ENCODE data around the gene C17orf67. TPM values are rescaled to one million over a fixed set of nuclear protein-coding genes. Genes with fewer than 3 reads are reported as not detected.

C17orf67 gene, protein sequence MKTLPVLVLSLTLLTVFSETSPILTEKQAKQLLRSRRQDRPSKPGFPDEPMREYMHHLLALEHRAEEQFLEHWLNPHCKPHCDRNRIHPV
- polyA plus RNA-seq (ENCODE audit: insufficient read length in 3 of 3): 1 to 10 TPM; 1.1 to 1.3 (median 1.2) TPM

DNA sequence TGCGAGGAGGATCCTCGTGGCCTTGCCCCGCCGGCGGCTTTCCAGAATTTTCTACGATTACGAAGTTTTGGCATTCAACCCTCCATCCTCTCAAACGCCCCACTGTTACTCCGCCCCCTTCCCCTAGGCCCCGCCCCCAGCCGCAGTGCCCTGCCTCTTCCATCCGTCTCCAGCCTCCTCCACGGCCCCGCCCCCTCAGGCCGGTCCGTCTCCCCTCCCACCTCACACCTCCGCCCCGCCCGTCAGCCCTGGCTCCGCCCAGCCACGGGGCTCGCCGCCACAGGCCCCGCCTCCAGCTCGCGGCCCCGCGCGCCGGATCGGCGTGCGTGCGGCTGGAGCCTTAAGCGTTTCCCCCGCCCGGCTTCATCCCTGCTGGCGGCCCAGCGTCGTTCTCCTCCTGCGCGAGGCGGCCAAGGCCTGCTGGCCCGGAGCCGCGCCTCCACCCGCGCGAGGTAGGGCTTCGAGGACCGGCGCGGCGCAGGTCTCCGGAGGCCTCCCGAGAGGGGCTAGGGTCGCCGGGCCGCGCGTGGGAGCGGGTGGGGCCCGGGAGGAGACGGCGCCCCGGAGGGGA lies at the start of gene C17orf67, which contains the start of gene DGKE:
Gene C17orf67 (minus strand): TSS at position 112 of the 571 bp plus-strand sequence. CDS start 18,110 bp downstream, outside the sequence.
Gene DGKE (plus strand): TSS at position 343 of the 571 bp plus-strand sequence. CDS start 645 bp downstream, outside the sequence.
- peak; percentile 74 to 87 (median 84) for DNase-seq (ENCODE audit: low read depth in 3 of 3, low spot score in 2 of 3)

DNA sequence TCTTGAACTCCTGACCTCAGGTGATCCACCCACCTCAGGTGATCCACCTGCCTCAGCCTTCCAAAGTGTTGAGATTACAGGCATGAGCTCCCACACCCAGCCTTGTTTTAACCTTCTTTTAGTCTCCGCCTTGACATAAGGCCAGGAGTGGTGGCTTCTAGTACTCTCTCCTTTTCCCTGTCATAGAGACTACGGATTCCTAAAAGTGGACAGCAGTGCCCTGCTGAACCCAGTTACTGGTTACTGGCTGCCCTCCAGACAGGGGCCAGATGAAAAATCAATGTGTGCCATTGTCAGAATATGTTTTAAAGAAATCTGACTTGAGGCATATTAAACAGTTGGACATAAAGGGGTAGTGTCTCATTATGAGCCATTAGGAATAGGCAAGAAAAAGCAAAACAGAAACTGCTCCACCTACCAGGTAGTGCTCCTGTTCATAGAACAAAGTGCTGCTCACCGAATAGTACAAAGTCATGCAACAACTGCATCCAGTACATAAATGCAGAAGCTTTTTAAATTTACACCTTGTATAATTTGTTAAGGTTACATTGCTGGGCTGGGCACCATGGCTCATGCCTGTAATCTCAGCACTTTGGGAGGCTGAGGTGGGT lies 48.1 kb upstream of the C17orf67 start:
- no peak for DNase-seq (ENCODE audit: low read depth in 3 of 3, low spot score in 2 of 3)

DNA sequence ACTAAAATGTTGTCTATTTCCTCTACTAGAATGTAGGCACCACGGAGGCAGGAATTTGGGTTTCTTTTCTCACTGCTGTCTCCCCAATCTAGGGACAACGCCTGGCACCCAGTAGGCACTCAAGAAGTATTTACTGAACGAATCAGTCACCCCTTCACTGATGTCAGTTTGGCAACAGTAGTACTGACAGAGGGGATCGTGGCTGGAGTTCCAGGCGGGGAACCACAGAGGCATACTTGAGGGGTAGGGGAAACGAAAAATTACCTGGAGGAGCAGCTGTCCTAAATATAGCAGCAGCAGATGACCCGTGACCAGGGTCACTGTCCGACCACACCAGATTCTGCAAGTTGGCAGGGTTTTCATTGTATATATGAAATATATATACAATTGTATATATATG lies 46.9 kb upstream of the C17orf67 start:
- no peak for DNase-seq (ENCODE audit: low read depth in 3 of 3, low spot score in 2 of 3)

DNA sequence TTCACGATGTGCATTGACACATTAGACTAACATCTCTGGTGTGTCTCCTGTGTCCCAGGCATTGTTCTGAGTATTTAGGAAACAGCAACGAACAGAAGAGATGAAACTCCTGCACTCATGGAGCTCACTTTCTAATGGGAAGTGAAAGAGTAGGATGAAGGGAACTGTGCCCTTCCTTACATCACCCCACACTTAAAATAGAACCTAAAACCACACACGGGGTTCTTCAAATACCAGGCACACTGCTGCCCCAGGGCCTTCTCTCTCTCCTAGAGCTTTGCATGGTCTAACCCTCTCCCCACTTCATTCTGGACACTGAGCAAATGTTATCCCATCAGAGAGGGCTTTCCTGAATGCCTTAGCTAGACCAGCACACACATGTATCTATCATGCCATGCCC lies 46.4 kb upstream of the C17orf67 start:
- DNase-seq (ENCODE audit: low read depth in 3 of 3, low spot score in 2 of 3): no peak

DNA sequence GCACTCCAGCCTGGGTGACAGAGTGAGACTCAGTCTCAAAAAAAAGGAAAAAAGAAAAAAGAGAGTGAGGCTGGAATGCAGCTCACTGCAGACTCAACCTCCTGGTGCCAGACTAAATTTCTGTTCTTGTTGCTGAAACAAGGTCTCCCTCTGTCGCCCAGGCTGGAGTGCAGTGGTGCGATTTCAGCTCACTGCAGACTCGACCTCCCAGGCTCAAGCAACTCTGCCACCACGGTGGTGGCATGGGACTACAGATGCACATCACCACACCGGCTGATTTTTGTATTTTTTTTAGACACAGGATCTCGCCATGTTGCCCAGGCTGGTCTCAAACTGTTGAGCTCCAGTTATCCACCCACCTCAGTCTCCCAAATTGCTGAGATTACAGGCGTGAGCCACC lies 45.6 kb upstream of the C17orf67 start:
- DNase-seq (ENCODE audit: low read depth in 3 of 3, low spot score in 2 of 3): no peak

DNA sequence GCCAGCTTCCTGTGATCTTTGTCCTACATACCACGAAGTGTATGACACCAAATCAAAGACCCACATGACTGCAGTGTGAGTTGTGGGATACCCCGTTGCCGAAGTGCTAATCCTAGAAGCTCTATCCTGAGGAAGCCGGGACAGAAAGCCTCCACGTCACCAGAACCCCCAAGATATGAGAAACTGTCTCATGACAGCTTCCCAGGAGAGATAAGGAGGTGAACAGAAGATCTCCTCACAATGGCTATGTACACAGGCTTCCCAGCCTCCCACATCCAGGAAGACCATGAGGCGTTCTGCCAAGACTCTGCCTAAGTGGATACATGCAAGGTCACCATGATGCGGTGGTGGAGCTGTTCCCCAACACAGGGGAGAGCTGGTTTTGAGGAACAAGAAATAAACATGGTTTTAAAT lies 43.1 kb upstream of the C17orf67 start:
- no peak for DNase-seq (ENCODE audit: low read depth in 3 of 3, low spot score in 2 of 3)

DNA sequence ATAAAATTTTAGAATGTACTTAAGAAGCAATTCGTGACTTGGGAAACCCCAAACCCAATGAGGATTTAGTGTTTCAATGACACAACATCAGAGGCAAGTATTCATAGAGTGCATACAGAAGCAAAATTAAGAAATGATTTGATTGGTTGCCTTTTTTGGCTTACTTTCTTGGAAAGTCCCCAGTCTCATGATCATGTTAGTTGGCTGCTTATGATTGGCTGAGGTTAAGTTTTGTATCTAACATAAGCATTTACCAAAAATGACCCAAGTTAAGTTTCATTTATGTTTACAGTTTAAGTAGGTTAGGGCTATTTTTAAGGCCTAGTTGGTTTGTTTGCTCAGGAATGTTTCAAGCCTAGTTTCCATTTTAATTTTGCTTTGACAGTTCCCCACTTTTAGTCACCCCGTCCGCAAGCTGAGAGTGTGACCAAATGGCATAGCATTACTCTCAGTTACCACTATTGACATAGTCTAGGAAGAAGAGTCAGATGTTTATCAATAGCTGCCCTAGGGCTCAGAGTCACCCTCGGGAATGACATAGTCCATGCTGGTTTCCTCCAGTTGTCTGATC lies 36.4 kb upstream of the C17orf67 start:
- no peak for DNase-seq (ENCODE audit: low read depth in 3 of 3, low spot score in 2 of 3)

DNA sequence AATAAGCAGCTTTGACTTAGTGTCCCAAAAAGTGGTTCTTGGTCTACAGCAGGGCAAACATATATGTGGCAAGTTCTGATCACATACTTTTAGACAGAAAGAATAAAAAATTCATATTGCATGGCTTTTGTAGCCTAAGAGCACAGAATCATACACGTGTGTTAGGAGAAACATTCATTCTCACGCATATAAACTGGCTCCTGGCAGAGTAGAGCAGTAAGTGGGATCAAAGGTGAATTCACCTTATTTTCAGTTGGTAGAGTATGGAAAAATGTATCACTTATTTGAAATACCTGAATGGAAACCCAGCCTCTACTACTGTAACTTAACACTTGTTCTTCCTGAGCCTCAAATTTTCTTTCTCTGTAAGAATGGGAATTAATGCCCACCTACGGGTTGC lies 35.0 kb upstream of the C17orf67 start:
- DNase-seq (ENCODE audit: low read depth in 3 of 3, low spot score in 2 of 3): no peak

DNA sequence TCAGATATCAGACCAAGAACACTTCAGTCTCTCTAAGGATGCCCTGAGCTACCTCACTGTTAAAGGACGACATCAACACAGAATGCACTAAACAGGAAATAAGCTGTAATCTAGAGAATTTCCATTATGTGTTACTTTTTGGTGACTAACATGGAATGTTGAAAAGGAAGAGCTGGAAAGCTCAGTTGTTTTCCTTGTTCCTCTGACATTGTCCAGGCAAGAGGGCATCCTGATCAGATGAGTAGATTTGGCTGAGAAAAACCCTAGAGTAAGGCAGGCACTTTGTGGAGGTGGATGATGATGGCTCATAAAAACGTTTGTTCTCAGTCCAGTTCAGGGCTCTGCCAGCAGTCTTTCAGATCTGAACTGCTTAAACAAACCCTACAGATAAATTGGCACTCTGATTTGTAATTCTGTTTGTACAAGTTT lies 34.2 kb upstream of the C17orf67 start:
- DNase-seq (ENCODE audit: low read depth in 3 of 3, low spot score in 2 of 3): no peak

DNA sequence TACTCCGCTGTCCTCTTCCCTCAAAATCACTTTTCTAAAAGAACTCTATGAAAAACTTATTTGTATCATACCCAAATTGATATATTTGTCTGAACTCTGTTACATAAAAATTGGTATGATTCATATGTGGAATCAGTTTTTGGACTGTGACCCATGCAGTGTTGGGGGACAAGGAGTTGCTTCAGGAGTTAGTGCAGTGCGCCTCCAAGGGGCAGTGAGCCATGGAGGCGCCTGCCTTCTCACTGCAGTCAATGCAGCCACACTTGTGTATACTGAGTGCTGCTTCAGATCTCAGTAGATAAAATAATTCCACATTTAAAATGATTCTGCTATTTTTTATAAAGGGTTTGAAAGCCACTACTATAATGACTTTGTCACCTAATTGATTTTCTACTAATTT lies 32.8 kb upstream of the C17orf67 start:
- no peak for DNase-seq (ENCODE audit: low read depth in 3 of 3, low spot score in 2 of 3)

DNA sequence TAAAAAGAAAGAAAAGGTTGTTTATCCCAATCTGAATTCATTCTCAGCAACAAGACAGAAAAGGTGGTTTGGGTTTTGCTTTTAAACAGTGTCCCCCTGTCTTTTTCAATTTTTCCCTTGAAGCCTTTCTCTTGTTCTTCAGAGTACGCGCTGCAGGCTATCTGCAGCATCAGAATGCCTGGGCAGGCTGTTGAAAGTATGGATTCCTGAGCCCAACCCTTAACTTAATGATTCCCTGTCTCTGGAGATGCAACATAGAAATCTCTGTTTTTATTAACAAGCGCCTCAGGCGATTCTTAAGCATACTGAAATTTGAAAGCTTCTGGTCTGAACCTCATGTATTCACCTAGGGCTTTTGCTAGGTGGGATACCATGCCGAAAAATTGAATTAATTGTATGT lies 32.4 kb upstream of the C17orf67 start:
- no peak for DNase-seq (ENCODE audit: low read depth in 3 of 3, low spot score in 2 of 3)

DNA sequence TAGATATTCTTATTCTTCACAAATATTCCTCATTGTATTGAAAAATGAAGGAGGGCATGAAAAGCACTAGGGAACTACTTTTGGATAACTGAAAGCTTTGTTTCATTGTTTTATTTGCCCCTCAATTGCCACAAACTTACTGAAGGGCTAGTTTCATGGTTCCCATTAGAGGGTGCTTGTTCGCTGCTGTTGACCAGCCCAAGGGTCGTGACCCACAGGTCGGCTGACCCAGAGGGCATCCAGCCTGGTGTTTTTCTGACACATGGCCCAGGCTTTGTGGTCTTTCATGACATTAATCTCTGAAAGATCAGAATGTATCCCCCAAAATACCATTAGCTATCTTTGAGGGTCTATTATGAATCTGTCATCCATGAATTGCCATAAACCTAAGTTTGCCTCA lies 30.3 kb upstream of the C17orf67 start:
- DNase-seq (ENCODE audit: low read depth in 3 of 3, low spot score in 2 of 3): no peak

DNA sequence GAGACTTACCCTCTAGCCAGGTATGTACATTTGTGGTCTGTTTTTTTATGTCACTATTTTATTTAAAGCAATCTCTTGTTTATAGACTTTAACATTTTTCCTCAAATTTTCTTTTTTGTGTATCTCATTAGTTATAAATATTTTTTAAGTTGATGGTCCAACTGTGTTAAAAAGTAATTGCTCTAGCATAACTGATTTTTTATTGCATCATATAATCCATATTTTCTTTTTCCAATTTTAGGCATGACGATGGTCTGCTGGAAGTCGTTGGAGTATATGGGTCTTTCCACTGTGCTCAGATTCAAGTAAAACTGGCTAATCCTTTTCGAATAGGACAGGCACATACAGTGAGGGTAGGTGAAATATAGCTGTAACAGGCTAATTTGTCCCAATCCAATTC lies 28.2 kb upstream of the C17orf67 start:
- no peak for DNase-seq (ENCODE audit: low read depth in 3 of 3, low spot score in 2 of 3)

DNA sequence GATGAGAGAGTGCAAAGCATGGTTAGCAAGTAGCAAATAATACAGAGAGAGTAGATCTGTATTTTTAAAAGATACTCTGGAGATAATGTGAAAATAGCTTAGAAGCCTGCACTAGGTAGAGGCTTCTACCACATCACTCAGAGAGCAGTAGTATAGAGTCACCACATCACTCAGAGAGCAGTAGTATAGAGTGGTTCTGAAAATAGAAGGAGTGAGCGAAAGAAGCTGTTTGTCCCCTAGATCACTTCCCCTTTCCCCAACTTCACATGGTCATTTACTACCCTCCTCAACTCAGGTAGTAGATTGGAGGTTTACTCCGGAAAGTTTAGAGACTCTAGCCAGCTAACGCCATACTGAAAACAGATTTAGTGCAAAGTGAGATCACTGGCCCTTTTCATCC lies 17.3 kb upstream of the C17orf67 start:
- no peak for DNase-seq (ENCODE audit: low read depth in 3 of 3, low spot score in 2 of 3)

DNA sequence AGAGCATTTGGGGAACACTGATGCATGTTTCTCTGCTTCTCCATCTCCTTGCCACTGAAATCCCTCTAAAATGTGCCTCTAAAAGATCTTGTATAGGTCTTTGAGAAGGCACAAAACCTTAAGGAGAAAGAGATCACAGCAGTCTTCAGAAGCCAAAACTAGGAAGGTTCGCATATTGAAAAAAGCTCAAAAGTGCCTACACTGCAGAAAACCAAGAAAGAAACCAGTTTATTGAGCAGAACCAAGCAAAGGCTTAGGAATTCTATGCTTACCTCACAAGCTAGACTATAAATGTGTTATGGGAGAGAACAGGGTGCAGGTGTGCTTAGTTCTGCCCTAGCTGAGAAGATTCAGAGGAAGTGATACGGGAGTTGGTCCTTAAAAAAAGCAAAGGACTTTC lies 16.9 kb upstream of the C17orf67 start:
- no peak for DNase-seq (ENCODE audit: low read depth in 3 of 3, low spot score in 2 of 3)

DNA sequence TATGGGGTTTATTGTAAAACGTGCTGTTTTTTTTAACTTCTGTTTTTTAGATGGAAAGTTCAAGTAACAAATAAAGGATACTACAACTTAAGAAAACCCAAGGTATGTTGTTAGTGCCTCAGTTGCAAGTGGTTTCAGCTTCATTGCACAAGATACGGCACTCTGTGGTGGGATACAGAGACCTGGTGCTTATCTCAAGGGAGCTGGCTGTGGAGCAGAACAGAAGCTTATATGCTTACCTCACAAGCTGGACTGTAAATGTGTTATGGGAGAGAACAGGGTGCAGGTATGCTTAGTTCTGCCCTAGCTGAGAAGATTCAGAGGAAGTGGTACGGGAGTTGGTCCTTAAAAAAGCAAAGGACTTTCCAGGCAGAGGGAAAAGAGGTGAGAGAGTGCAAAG lies 15.4 kb upstream of the C17orf67 start:
- DNase-seq (ENCODE audit: low read depth in 3 of 3, low spot score in 2 of 3): no peak

DNA sequence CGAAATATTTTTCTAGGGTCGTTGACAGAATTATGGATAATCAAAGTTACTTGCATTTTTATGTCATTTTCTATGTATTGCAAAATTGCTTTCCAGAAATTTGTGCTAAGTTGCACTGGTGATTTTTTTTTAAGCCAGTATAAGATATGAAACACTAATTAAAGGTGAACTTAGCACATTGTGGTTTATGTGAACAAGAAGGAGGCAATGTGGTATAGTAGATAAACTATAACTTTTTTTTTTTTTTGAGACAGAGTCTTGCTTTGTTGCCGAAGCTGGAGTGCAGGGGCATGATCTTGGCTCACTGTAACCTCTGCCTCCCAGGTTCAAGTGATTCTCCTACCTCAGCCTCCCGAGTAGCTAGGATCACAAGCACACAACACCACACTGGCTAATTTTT lies 13.4 kb upstream of the C17orf67 start:
- no peak for DNase-seq (ENCODE audit: low read depth in 3 of 3, low spot score in 2 of 3)

DNA sequence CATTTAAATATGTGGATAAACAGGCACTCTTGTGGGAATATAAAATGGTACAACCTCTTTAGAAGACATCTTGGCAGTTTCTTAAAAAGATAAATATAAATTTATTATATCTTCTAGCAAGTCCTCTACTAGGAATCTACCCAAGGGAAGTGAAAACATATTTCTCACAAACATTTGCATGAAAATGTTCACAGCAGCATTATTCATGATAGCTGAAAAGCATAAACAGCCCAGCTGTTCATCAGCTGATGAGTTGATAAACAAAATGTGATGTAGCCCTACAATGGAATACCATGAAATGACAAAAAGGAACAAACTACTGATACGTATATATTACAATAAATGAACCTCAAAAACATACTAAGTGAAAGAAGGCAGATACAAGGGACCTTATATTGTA lies 12.2 kb upstream of the C17orf67 start:
- no peak for DNase-seq (ENCODE audit: low read depth in 3 of 3, low spot score in 2 of 3)

DNA sequence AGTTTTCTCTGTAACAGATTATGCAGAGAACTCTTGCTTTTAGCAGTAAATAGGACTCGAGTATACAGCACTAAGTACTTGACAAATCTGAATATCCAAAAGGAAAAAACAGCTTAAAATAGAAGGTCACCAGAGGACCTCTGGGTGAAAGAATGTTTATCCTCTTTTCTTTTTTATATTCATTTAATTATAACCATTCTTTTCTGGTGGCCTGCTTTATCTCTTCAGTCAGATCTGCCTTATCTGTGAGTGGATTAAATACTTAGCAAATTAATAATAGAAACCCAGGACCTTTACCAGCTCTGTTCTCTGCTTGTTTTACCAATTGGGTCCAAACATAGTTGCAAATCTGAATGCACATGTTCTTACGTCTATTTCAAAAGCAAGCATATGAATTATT lies 8.9 kb upstream of the C17orf67 start:
- DNase-seq (ENCODE audit: low read depth in 3 of 3, low spot score in 2 of 3): no peak

DNA sequence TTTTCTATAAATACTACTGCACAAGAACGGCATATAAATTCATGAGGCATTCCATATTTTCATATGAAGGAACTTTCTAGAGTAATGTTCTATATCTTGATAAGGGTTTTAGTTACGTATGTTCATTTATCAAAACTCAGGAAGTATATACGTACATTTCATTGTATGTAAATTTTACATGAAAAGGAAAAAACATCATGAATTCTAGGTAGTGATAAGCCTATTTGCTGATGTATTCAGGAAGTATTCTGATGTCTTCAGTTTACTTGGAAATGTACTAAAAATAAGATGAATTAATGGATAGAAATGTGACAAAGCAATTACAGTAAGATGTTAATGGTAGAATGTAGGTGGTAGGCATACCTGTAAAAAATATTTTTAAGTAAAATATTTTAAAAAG lies 5.0 kb upstream of the C17orf67 start:
- DNase-seq (ENCODE audit: low read depth in 3 of 3, low spot score in 2 of 3): no peak

DNA sequence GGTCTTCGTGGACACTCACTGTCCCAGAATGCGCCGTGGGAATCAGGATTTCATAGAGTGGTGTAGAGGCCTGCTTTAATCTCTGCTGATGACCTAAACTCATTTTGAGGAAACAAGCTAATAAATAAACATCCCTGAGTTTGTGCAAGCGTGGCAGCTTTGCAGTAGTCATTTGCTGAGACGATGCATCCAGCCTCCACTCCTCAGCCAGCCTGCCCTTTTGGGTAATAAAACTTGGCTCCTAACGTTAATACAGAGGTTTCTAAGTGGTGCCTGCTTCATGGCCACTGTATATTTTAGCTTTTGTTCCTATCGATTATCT lies 1.5 kb upstream of the C17orf67 start:
- DNase-seq (ENCODE audit: low read depth in 3 of 3, low spot score in 2 of 3): no peak

All from right renal cortex interstitium (tissue), 3 donors.